Measurements from ENCODE around the gene CNTFR.

Gene CNTFR

GRCh38 chr9:34620061-34620994 lies 30.8 kb upstream of the CNTFR start, which contains the start of gene DCTN3:
Gene DCTN3 (minus strand): TSS chr9:34620495. CDS start chr9:34620464, 31 bp downstream.
- DNase-seq (ENCODE audit: low spot score), result peak; percentile 98

GRCh38 chr9:34615132-34615531 lies 25.6 kb upstream of the CNTFR start:
- no peak for DNase-seq (ENCODE audit: low spot score)

- DNase-seq (ENCODE audit: low spot score), result peak; percentile 82
These were observed 23.4 kb upstream of the CNTFR start for GRCh38 chr9:34612788-34613390.

- DNase-seq (ENCODE audit: low spot score), result peak; percentile 97
These were observed 22.6 kb upstream of the CNTFR start, which contains the start of gene RPP25L for GRCh38 chr9:34611811-34612787. Gene RPP25L (minus strand): TSS chr9:34612097. CDS start chr9:34611296, 801 bp downstream.

GRCh38 chr9:34611251-34611810 lies 21.8 kb upstream of the CNTFR start:
- DNase-seq (ENCODE audit: low spot score), result no peak

GRCh38 chr9:34610434-34611206 lies 21.1 kb upstream of the CNTFR start:
- DNase-seq (ENCODE audit: low spot score), result no peak

- DNase-seq (ENCODE audit: low spot score), result no peak
These were observed 17.8 kb upstream of the CNTFR start for GRCh38 chr9:34607331-34607730.

- no peak for DNase-seq (ENCODE audit: low spot score)
These were observed 17.4 kb upstream of the CNTFR start for GRCh38 chr9:34606905-34607304.

- no peak for DNase-seq (ENCODE audit: low spot score)
These were observed 16.7 kb upstream of the CNTFR start for GRCh38 chr9:34606190-34606589.

GRCh38 chr9:34603610-34604231 lies 14.2 kb upstream of the CNTFR start:
- peak; percentile 90 for DNase-seq (ENCODE audit: low spot score)

- DNase-seq (ENCODE audit: low spot score), result no peak
These were observed 12.5 kb upstream of the CNTFR start for GRCh38 chr9:34601937-34602573.

- DNase-seq (ENCODE audit: low spot score), result no peak
These were observed 11.4 kb upstream of the CNTFR start for GRCh38 chr9:34600908-34601307.

GRCh38 chr9:34599546-34599945 lies 10.0 kb upstream of the CNTFR start:
- no peak for DNase-seq (ENCODE audit: low spot score)

GRCh38 chr9:34594177-34594576 lies 4.7 kb upstream of the CNTFR start:
- no peak for DNase-seq (ENCODE audit: low spot score)

- peak; percentile 38 for DNase-seq (ENCODE audit: low spot score)
These were observed 3.5 kb upstream of the CNTFR start for GRCh38 chr9:34592895-34593601.

- DNase-seq (ENCODE audit: low spot score), result no peak
These were observed 2.7 kb upstream of the CNTFR start for GRCh38 chr9:34591917-34592866.

- DNase-seq (ENCODE audit: low spot score), result peak; percentile 92
These were observed 1.9 kb upstream of the CNTFR start for GRCh38 chr9:34591248-34591916.
